Stimulated activated CD4-positive, alpha-beta T cell treated with anti-CD3 and anti-CD28 coated beads, Interleukin-12 subunit alpha, Interleukin-12 subunit beta, amount 100 ng/mL, for 4 hours (primary cell): ENCODE data around the gene SLC6A11.

Experiments used
- DNase-seq: peaks from one replicate; pipeline ENCODE4 v3.0.0-alpha.2; 2020

The SLC6A11 gene

GRCh38 chr3:10816019-10816862, at the start of gene SLC6A11:
Gene SLC6A11 (plus strand): TSS chr3:10816228. CDS start chr3:10816266, 38 bp downstream.
- DNase-seq = no peak

- no peak for DNase-seq
Observed at GRCh38 chr3:10768708-10769394, 47.2 kb upstream of the SLC6A11 start.

- DNase-seq = no peak
Observed at GRCh38 chr3:10770547-10770946, 45.5 kb upstream of the SLC6A11 start.

- no peak for DNase-seq
Observed at GRCh38 chr3:10770981-10771380, 45.0 kb upstream of the SLC6A11 start.

GRCh38 chr3:10771486-10772270, 44.4 kb upstream of the SLC6A11 start:
- no peak for DNase-seq

- DNase-seq = no peak
Observed at GRCh38 chr3:10772271-10773161, 43.5 kb upstream of the SLC6A11 start.

GRCh38 chr3:10774129-10774670, 41.8 kb upstream of the SLC6A11 start:
- DNase-seq = no peak

GRCh38 chr3:10774825-10775224, 41.2 kb upstream of the SLC6A11 start:
- DNase-seq = no peak

GRCh38 chr3:10775259-10775658, 40.8 kb upstream of the SLC6A11 start:
- DNase-seq = no peak

- no peak for DNase-seq
Observed at GRCh38 chr3:10775828-10776227, 40.2 kb upstream of the SLC6A11 start.

GRCh38 chr3:10777627-10778026, 38.4 kb upstream of the SLC6A11 start:
- DNase-seq = no peak

- DNase-seq = no peak
Observed at GRCh38 chr3:10778492-10779292, 37.3 kb upstream of the SLC6A11 start.

- no peak for DNase-seq
Observed at GRCh38 chr3:10779293-10779805, 36.7 kb upstream of the SLC6A11 start.

- no peak for DNase-seq
Observed at GRCh38 chr3:10780243-10780642, 35.8 kb upstream of the SLC6A11 start.

- no peak for DNase-seq
Observed at GRCh38 chr3:10780922-10781321, 35.1 kb upstream of the SLC6A11 start.

GRCh38 chr3:10781981-10782380, 34.0 kb upstream of the SLC6A11 start:
- DNase-seq = no peak

GRCh38 chr3:10783360-10784351, 32.4 kb upstream of the SLC6A11 start:
- DNase-seq = peak; percentile 10

GRCh38 chr3:10786640-10787039, 29.4 kb upstream of the SLC6A11 start:
- DNase-seq = no peak

GRCh38 chr3:10788451-10788850, 27.6 kb upstream of the SLC6A11 start:
- no peak for DNase-seq

- DNase-seq = no peak
Observed at GRCh38 chr3:10790713-10791112, 25.3 kb upstream of the SLC6A11 start.
